HepG2 (cell line): ENCODE data around the gene ZFP36. TPM values are rescaled to one million over a fixed set of nuclear protein-coding genes. Genes with fewer than 3 reads are reported as not detected.
A peak's percentile ranks its signal among the peaks of the same experiment; 100 is the strongest.

ENCODE experiments used
- CHD2 ChIP-seq: IDR thresholded peaks from 2 replicates; pipeline ENCODE4 v1.6.1; 2011; ENCODE audit warnings: low read depth, low read length, improper control_type of control experiment
- CREM ChIP-seq, 2 experiments: sonication (generic) in 1 of 2; formaldehyde crosslinking in 1 of 2; IDR thresholded peaks; 2 replicates each; pipeline versions ENCODE4 v1.4.0 to v1.6.1; 2016 to 2020; ENCODE audit warnings: antibody characterized with exemption in 1 of 2, mild to moderate bottlenecking in 1 of 2, missing genetic modification reagents in 1 of 2
- HDAC6 ChIP-seq: fragments of 200-600 bp; sonication (generic); IDR thresholded peaks from 2 replicates; pipeline ENCODE4 v1.7.0; 2017; ENCODE audit warnings: mild to moderate bottlenecking, antibody characterized with exemption, low read length, low read depth
- JUNB ChIP-seq: sonication (generic); formaldehyde crosslinking; IDR thresholded peaks from 2 replicates; pipeline ENCODE4 v1.8.0; 2022; ENCODE audit warnings: missing genetic modification reagents, mild to moderate bottlenecking, borderline replicate concordance
- MLLT10 ChIP-seq: sonication (generic); formaldehyde crosslinking; IDR thresholded peaks from 2 replicates; pipeline ENCODE4 v1.4.0; 2020; ENCODE audit warnings: missing genetic modification reagents
- MXI1 ChIP-seq: IDR thresholded peaks from 3 replicates; pipeline ENCODE4 v1.6.1; 2012; ENCODE audit warnings: low read depth, low read length, inconsistent platforms, borderline replicate concordance
- NFATC3 ChIP-seq: sonication (generic); formaldehyde crosslinking; IDR thresholded peaks from 2 replicates; pipeline ENCODE4 v1.5.1; 2020; ENCODE audit warnings: mild to moderate bottlenecking, missing genetic modification reagents
- RARG ChIP-seq: sonication (generic); formaldehyde crosslinking; IDR thresholded peaks from 2 replicates; pipeline ENCODE4 v1.4.0; 2020; ENCODE audit warnings: low read depth, mild to moderate bottlenecking, missing genetic modification reagents
- RBAK ChIP-seq: sonication (generic); formaldehyde crosslinking; IDR thresholded peaks from 2 replicates; pipeline ENCODE4 v1.5.1; 2020; ENCODE audit warnings: mild to moderate bottlenecking, missing genetic modification reagents
- RBM39 ChIP-seq: fragments of 200-400 bp; formaldehyde crosslinking; IDR thresholded peaks from one replicate; pipeline ENCODE4 v1.6.1; 2018; ENCODE audit warnings: antibody characterized with exemption, mild to moderate bottlenecking, low read depth, low read length; ENCODE audit not compliant: poor library complexity, severe bottlenecking
- SYNCRIP ChIP-seq: fragments of 200-400 bp; formaldehyde crosslinking; IDR thresholded peaks from 2 replicates; pipeline ENCODE4 v1.6.1; 2018; ENCODE audit warnings: mild to moderate bottlenecking, low read depth, low read length; ENCODE audit not compliant: insufficient read depth
- TBX3 ChIP-seq: fragments of 450-650 bp; IDR thresholded peaks from 2 replicates; pipeline ENCODE4 v1.6.1; 2017; ENCODE audit warnings: antibody characterized with exemption, mild to moderate bottlenecking, inconsistent platforms, borderline replicate concordance
- TSC22D2 ChIP-seq: sonication (generic); formaldehyde crosslinking; IDR thresholded peaks from 2 replicates; pipeline ENCODE4 v1.5.1; 2020; ENCODE audit warnings: missing genetic modification reagents, mild to moderate bottlenecking, borderline replicate concordance
- U2AF1 ChIP-seq: fragments of 200-400 bp; formaldehyde crosslinking; optimal IDR thresholded peaks from 2 replicates; pipeline ENCODE3; 2017; ENCODE audit warnings: mild to moderate bottlenecking, low read depth, low read length
- U2AF2 ChIP-seq: fragments of 200-400 bp; formaldehyde crosslinking; IDR thresholded peaks from 2 replicates; pipeline ENCODE4 v1.6.1; 2017; ENCODE audit warnings: low read depth, mild to moderate bottlenecking, low read length
- WIZ ChIP-seq: sonication (generic); formaldehyde crosslinking; IDR thresholded peaks from 2 replicates; pipeline ENCODE4 v1.5.1; 2020; ENCODE audit warnings: mild to moderate bottlenecking, missing genetic modification reagents
- ZFP36L2 ChIP-seq: sonication (generic); formaldehyde crosslinking; IDR thresholded peaks from 2 replicates; pipeline ENCODE4 v1.4.0; 2020; ENCODE audit warnings: missing genetic modification reagents
- ZNF124 ChIP-seq: sonication (generic); formaldehyde crosslinking; IDR thresholded peaks from 2 replicates; pipeline ENCODE4 v1.4.0; 2020; ENCODE audit warnings: missing genetic modification reagents
- ZNF160 ChIP-seq: sonication (generic); formaldehyde crosslinking; IDR thresholded peaks from 2 replicates; pipeline ENCODE4 v1.8.0; 2022; ENCODE audit warnings: mild to moderate bottlenecking, inconsistent platforms, missing genetic modification reagents
- ZNF3 ChIP-seq: IDR thresholded peaks from 2 replicates; pipeline ENCODE4 v1.7.0; 2017; ENCODE audit warnings: inconsistent platforms
- ZNF337 ChIP-seq: sonication (generic); formaldehyde crosslinking; IDR thresholded peaks from 2 replicates; pipeline ENCODE4 v1.5.1; 2020; ENCODE audit warnings: missing genetic modification reagents, low read depth, mild to moderate bottlenecking, borderline replicate concordance
- polyA plus RNA-seq, 8 experiments: library from polyadenylated mRNA; depleted of rRNA in 3 of 8; stranded (reverse) in 7 of 8; unstranded in 1 of 8; fragments of >200 nt; fragmentation: Illumina TruSeq in 4 of 8; extraction: Trizol in 4 of 8; gene quantifications; 2 replicates each; pipeline versions ENCODE4 v1.2.1 to v1.2.3, GENCODE V29; 2011 to 2016; ENCODE audit warnings: low read depth in 4 of 8, missing spikeins in 1 of 8, mixed read lengths in 1 of 8; ENCODE audit not compliant: insufficient read depth in 1 of 8
- total RNA-seq, 5 experiments: library from RNA; depleted of rRNA; stranded (reverse); fragments of >200 nt; fragmentation: Illumina TruSeq; extraction: Trizol; gene quantifications; 2 replicates each; pipeline ENCODE4 v1.2.3, GENCODE V29; 2016; ENCODE audit warnings: low read depth in 1 of 5
- TF ChIP-seq, protein P1 (sequence below): sonication (generic); formaldehyde crosslinking; IDR thresholded peaks from 2 replicates; pipeline ENCODE4 v1.4.0; 2020; ENCODE audit warnings: missing genetic modification reagents, borderline replicate concordance
- TF ChIP-seq, protein P2 (sequence below): sonication (generic); formaldehyde crosslinking; IDR thresholded peaks from 2 replicates; pipeline ENCODE4 v1.5.0; 2020; ENCODE audit warnings: mild to moderate bottlenecking, missing genetic modification reagents

Gene ZFP36
- total and polyA plus RNA-seq, 2 of the 13 experiments (the other 11 are each of a cell fraction or from before 2014, with no cell fraction given) = 1.4 to 1.7 TPM

GRCh38 chr19:39401549-39402345 lies 4.9 kb upstream of the ZFP36 start (continued):
- 0 out of 2 replicates have a peak, but pooled peaks have one; percentile 28 for TF ChIP-seq RARG (CRISPR knock-in tag)
- TF ChIP-seq ZFP36L2 (CRISPR knock-in tag) = no peak
- no peak for TF ChIP-seq MLLT10 (CRISPR knock-in tag)
- peak; percentile 67; the same call in 1 of the 2 replicates for TF ChIP-seq ZNF337 (CRISPR knock-in tag)
- TF ChIP-seq U2AF2 = no peak
- TF ChIP-seq ZNF160 (CRISPR knock-in tag) = 0 out of 2 replicates have a peak, but pooled peaks have one; percentile 17
- TF ChIP-seq CHD2 = no peak
- TF ChIP-seq CREM (IDR thresholded peaks at IDR 0.05) = peak; percentile 89
- TF ChIP-seq CREM (CRISPR knock-in tag; IDR thresholded peaks at IDR 0.05) = no peak
- peak; percentile 73; the same call in 1 of the 2 replicates for TF ChIP-seq ZNF124 (CRISPR knock-in tag)
- peak; percentile 85; the same call in 1 of the 2 replicates for TF ChIP-seq JUNB (CRISPR knock-in tag)
- TF ChIP-seq HDAC6 = no peak
- TF ChIP-seq NFATC3 (CRISPR knock-in tag) = no peak
- TF ChIP-seq U2AF1 = peak; percentile 2
- TF ChIP-seq WIZ (CRISPR knock-in tag) = 0 out of 2 replicates have a peak, but pooled peaks have one; percentile 56
- no peak for TF ChIP-seq SYNCRIP
- TF ChIP-seq RBM39 = no peak
- TF ChIP-seq, protein P1, sequence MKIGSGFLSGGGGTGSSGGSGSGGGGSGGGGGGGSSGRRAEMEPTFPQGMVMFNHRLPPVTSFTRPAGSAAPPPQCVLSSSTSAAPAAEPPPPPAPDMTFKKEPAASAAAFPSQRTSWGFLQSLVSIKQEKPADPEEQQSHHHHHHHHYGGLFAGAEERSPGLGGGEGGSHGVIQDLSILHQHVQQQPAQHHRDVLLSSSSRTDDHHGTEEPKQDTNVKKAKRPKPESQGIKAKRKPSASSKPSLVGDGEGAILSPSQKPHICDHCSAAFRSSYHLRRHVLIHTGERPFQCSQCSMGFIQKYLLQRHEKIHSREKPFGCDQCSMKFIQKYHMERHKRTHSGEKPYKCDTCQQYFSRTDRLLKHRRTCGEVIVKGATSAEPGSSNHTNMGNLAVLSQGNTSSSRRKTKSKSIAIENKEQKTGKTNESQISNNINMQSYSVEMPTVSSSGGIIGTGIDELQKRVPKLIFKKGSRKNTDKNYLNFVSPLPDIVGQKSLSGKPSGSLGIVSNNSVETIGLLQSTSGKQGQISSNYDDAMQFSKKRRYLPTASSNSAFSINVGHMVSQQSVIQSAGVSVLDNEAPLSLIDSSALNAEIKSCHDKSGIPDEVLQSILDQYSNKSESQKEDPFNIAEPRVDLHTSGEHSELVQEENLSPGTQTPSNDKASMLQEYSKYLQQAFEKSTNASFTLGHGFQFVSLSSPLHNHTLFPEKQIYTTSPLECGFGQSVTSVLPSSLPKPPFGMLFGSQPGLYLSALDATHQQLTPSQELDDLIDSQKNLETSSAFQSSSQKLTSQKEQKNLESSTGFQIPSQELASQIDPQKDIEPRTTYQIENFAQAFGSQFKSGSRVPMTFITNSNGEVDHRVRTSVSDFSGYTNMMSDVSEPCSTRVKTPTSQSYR (CRISPR knock-in tag) = peak; percentile 36; the same call in 1 of the 2 replicates
- no peak for TF ChIP-seq ZNF3 (CRISPR knock-in tag)
- TF ChIP-seq, protein P2, sequence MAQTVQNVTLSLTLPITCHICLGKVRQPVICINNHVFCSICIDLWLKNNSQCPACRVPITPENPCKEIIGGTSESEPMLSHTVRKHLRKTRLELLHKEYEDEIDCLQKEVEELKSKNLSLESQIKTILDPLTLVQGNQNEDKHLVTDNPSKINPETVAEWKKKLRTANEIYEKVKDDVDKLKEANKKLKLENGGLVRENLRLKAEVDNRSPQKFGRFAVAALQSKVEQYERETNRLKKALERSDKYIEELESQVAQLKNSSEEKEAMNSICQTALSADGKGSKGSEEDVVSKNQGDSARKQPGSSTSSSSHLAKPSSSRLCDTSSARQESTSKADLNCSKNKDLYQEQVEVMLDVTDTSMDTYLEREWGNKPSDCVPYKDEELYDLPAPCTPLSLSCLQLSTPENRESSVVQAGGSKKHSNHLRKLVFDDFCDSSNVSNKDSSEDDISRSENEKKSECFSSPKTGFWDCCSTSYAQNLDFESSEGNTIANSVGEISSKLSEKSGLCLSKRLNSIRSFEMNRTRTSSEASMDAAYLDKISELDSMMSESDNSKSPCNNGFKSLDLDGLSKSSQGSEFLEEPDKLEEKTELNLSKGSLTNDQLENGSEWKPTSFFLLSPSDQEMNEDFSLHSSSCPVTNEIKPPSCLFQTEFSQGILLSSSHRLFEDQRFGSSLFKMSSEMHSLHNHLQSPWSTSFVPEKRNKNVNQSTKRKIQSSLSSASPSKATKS (CRISPR knock-in tag) = no peak
- TF ChIP-seq TSC22D2 (CRISPR knock-in tag) = 0 out of 2 replicates have a peak, but pooled peaks have one; percentile 57
- TF ChIP-seq MXI1 = peak; percentile 86; the same call in 2 of the 3 replicates
- 0 out of 2 replicates have a peak, but pooled peaks have one; percentile 11 for TF ChIP-seq RBAK (CRISPR knock-in tag)
- TF ChIP-seq TBX3 = no peak; the same call in 1 of the 2 replicates
